ENCODE data around the gene SPAG16. TPM values are rescaled to one million over a fixed set of nuclear protein-coding genes. Genes with fewer than 3 reads are reported as not detected.

Gene SPAG16
- total and polyA plus RNA-seq, 2 of the 13 experiments (the other 11 are each of a cell fraction or from before 2014, with no cell fraction given) = 9.6 to 26.5 TPM

DNA sequence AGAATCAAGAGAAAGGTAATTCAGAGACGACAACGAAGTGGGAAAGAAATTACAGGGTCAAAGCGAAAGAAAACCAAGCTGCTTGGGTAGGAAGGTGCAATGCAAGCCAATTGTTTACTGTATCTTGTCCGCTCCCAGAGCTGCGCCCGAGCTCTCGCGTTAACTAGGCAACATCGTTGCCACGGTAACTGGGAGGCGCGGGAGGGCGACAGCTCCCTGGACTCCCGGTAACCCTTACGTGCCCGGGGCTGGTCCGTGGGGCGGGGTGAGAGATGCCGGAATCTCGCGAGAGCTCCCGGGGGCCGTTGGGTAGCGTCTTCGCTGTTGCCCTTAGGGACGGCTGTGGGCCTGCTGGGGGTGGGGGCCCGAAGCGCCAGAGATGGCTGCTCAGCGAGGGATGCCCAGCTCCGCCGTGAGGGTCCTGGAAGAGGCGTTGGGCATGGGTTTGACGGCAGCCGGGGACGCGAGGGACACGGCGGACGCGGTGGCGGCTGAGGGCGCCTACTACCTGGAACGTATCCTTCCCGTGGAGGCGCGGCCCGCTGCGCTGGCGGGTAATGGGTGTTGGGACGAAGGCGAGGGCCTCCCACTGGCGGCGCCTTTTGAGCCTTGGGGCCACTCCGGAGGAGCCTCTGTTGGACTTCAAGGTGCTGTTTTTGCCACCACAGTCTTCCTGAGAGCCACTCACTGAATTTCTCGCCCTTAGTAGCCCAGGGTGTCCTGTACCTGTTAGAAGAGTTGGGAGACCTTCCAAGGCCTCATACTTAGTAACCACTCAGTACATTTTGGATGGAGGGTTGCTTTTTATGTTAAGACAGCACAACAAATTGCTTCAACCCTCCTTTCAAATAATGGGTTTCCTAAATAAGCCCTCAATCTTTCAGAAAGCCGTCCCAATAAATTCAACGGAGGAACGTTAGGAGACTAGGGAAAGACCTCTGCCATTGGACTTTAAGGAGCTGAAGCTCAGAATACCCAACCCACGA is at the start of gene SPAG16 (continued):
- TF ChIP-seq ZNF17 (CRISPR knock-in tag; IDR thresholded peaks at IDR 0.05) (no peak), SPEN (CRISPR knock-in tag; IDR thresholded peaks at IDR 0.05; ENCODE audit: low read depth) (peak; percentile 99), GABPB1 (CRISPR knock-in tag; IDR thresholded peaks at IDR 0.05) (peak; percentile 88), ZBTB42 (CRISPR knock-in tag; IDR thresholded peaks at IDR 0.05) (peak; percentile 47; the same call in 1 of the 2 replicates), NR2F1 (CRISPR knock-in tag; IDR thresholded peaks at IDR 0.05) (no peak), KLF6 (CRISPR knock-in tag; IDR thresholded peaks at IDR 0.05) (no peak), GTF2F1 (IDR thresholded peaks at IDR 0.05; ENCODE audit: low read length) (no peak), SP4 (CRISPR knock-in tag; IDR thresholded peaks at IDR 0.05) (peak; percentile 84), EP300 (IDR thresholded peaks at IDR 0.05; ENCODE audit: low read depth in 2 of 2, low read length in 2 of 2) (peak; percentile 37 to 50; a peak in 2 of 4 replicates), EP300 (CRISPR knock-in tag; IDR thresholded peaks at IDR 0.05; ENCODE audit: borderline replicate concordance) (0 out of 2 replicates have a peak, but pooled peaks have one; percentile 50), TFE3 (CRISPR knock-in tag; IDR thresholded peaks at IDR 0.05) (peak; percentile 10; the same call in 1 of the 2 replicates), MEIS1 (CRISPR knock-in tag; IDR thresholded peaks at IDR 0.05; ENCODE audit: borderline replicate concordance) (no peak; the same call in 1 of the 2 replicates), NR1H2 (CRISPR knock-in tag; IDR thresholded peaks at IDR 0.05; ENCODE audit: borderline replicate concordance, low read depth) (no peak), ZNF775 (CRISPR knock-in tag; IDR thresholded peaks at IDR 0.05; ENCODE audit: borderline replicate concordance) (no peak), E2F2 (CRISPR knock-in tag; IDR thresholded peaks at IDR 0.05; ENCODE audit: borderline replicate concordance) (peak; percentile 88; the same call in 1 of the 2 replicates), THAP9 (CRISPR knock-in tag; IDR thresholded peaks at IDR 0.05; ENCODE audit: borderline replicate concordance) (peak; percentile 97), STAG1 (CRISPR knock-in tag; IDR thresholded peaks at IDR 0.05) (no peak), ZNF282 (IDR thresholded peaks at IDR 0.05; ENCODE audit: partially characterized antibody) (no peak)
- TF ChIP-seq, protein P1, sequence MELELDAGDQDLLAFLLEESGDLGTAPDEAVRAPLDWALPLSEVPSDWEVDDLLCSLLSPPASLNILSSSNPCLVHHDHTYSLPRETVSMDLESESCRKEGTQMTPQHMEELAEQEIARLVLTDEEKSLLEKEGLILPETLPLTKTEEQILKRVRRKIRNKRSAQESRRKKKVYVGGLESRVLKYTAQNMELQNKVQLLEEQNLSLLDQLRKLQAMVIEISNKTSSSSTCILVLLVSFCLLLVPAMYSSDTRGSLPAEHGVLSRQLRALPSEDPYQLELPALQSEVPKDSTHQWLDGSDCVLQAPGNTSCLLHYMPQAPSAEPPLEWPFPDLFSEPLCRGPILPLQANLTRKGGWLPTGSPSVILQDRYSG (CRISPR knock-in tag; IDR thresholded peaks at IDR 0.05) = no peak; the same call in 1 of the 2 replicates
- TF ChIP-seq, protein P2, sequence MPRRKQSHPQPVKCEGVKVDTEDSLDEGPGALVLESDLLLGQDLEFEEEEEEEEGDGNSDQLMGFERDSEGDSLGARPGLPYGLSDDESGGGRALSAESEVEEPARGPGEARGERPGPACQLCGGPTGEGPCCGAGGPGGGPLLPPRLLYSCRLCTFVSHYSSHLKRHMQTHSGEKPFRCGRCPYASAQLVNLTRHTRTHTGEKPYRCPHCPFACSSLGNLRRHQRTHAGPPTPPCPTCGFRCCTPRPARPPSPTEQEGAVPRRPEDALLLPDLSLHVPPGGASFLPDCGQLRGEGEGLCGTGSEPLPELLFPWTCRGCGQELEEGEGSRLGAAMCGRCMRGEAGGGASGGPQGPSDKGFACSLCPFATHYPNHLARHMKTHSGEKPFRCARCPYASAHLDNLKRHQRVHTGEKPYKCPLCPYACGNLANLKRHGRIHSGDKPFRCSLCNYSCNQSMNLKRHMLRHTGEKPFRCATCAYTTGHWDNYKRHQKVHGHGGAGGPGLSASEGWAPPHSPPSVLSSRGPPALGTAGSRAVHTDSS (CRISPR knock-in tag; conservative IDR thresholded peaks at IDR 0.05) = no peak
